Kidney (tissue), 14 donors: ENCODE results near the gene ISOC2. TPM values are rescaled to one million over a fixed set of nuclear protein-coding genes. Genes with fewer than 3 reads are reported as not detected.

ENCODE experiments used
- DNase-seq, 5 donors: peaks; one replicate each; pipeline ENCODE4 v3.0.0-alpha.2; 2013 to 2020
- FAIRE-seq: peaks from 2 replicates; lab custom pipeline; 2012; peaks lifted over from hg19 to GRCh38; lab: Jason Lieb, UNC
- H3K27ac ChIP-seq, 2 donors: one replicate each; pipeline ENCODE4 v1.7.0; 2013; ENCODE audit warnings: low read depth in 2 of 2, low read length in 2 of 2, inconsistent platforms in 1 of 2
- H3K27me3 ChIP-seq: one replicate; pipeline ENCODE4 v1.7.1; 2013; ENCODE audit warnings: low read length, inconsistent platforms; ENCODE audit not compliant: control insufficient read depth, insufficient read depth
- H3K36me3 ChIP-seq, 3 donors: one replicate each; pipeline versions ENCODE4 v1.7.0 to v1.7.1; 2013; ENCODE audit warnings: low read length in 3 of 3, control low read depth in 1 of 3, inconsistent platforms in 1 of 3; ENCODE audit not compliant: insufficient read depth in 3 of 3, control insufficient read depth in 2 of 3
- H3K4me1 ChIP-seq, 3 donors: one replicate each; pipeline versions ENCODE4 v1.7.0 to v1.7.1; 2013; ENCODE audit warnings: low read length in 3 of 3, inconsistent platforms in 1 of 3, low read depth in 1 of 3; ENCODE audit not compliant: control insufficient read depth in 2 of 3, insufficient read depth in 2 of 3
- H3K4me3 ChIP-seq, 3 donors: one replicate each; pipeline versions ENCODE4 v1.7.0 to v1.8.1; 2013; ENCODE audit warnings: low read length in 3 of 3, control low read depth in 1 of 3, inconsistent platforms in 1 of 3
- H3K9ac ChIP-seq, 3 donors: one replicate each; pipeline versions ENCODE4 v1.7.0 to v1.7.1; 2013; ENCODE audit warnings: low read length in 3 of 3, control low read depth in 1 of 3, inconsistent platforms in 1 of 3
- H3K9me3 ChIP-seq, 3 donors: one replicate each; pipeline versions ENCODE4 v1.7.0 to v1.7.1; 2013; ENCODE audit warnings: low read length in 3 of 3, control low read depth in 1 of 3, inconsistent platforms in 1 of 3; ENCODE audit not compliant: control insufficient read depth in 2 of 3, insufficient read depth in 1 of 3
- intact Hi-C: fragments of 100-400 bp; cut with DNase I; formaldehyde crosslinking; loops from one replicate; pipeline ENCODE4 v1.11.1; 2022
- polyA plus RNA-seq: library from polyadenylated mRNA; stranded (reverse); fragments of 350-450 nt; fragmentation: Illumina TruSeq; extraction: RNeasy Lipid Tissue Mini Kit (QIAGEN cat#74804); gene quantifications from one replicate; pipeline ENCODE4 v1.2.3, GENCODE V29; 2014; ENCODE audit warnings: low read depth, low replicate concordance; ENCODE audit not compliant: insufficient read depth
- total RNA-seq: library from RNA; stranded (reverse); fragmentation: NEBNext Ultra II Directional; extraction: Animal tissue kit (Norgen Biotek cat#: 25700); gene quantifications from one replicate; pipeline ENCODE4 v1.2.1, GENCODE V29; 2021
- TF ChIP-seq, protein P1 (sequence below): IDR thresholded peaks from 3 replicates; pipeline ENCODE4 v1.5.1; 2012; ENCODE audit warnings: mild to moderate bottlenecking, moderate library complexity, borderline replicate concordance; ENCODE audit not compliant: insufficient read depth; ENCODE audit errors: extremely low read depth
- donor health status: control.
- donor health status: control.
- donor health status: control.
- donor health status: control.
- donor health status: control.
- donor health status: DM: yes; HTN: yes; CAD: no.
- donor health status: Normal renal cell carcinoma (clear cell type).

The ISOC2 gene
- total and polyA plus RNA-seq, 2 donors from 2014 or later = 45.9 to 326 TPM

DNA sequence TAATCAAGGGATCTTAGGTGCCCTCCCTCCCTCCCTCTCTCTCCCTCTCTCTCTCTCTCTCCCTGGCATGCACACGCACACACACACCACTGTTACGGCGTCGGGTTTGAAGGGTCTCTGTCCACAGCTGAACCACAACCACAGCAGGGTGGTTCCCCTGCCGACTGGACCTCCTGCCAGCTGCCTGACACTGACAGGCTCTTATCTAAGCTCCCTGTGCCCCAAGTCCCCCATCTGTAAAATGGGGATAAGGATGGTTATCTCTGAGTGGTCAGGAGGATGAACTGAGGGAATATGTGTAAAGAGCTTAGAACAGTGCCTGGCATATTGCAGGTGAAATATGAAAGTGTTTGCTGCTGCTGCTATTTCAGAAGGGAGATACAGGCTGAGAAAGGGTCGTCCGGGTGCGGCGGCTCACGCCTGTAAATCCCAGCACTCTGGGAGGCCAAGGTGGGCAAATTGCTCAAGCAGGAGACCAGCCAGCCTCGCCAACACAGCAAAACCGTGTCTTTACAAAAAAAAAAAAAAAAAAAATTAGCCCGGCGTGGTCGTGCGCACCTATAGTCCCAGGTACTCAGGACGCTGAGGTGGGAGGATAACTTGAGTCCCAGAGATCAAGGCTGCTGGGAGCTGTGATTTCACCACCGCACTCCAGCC is 17.5 kb downstream of the ISOC2 start:
- no peak for DNase-seq
- peaks cover 0 to 4% (median 0%) of the 10 kb centered on the region in 3 donors for H3K4me1 ChIP-seq
- TF ChIP-seq, protein P1, sequence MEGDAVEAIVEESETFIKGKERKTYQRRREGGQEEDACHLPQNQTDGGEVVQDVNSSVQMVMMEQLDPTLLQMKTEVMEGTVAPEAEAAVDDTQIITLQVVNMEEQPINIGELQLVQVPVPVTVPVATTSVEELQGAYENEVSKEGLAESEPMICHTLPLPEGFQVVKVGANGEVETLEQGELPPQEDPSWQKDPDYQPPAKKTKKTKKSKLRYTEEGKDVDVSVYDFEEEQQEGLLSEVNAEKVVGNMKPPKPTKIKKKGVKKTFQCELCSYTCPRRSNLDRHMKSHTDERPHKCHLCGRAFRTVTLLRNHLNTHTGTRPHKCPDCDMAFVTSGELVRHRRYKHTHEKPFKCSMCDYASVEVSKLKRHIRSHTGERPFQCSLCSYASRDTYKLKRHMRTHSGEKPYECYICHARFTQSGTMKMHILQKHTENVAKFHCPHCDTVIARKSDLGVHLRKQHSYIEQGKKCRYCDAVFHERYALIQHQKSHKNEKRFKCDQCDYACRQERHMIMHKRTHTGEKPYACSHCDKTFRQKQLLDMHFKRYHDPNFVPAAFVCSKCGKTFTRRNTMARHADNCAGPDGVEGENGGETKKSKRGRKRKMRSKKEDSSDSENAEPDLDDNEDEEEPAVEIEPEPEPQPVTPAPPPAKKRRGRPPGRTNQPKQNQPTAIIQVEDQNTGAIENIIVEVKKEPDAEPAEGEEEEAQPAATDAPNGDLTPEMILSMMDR = no peak
- H3K27me3 ChIP-seq = peaks cover 51% of the 10 kb centered on the region
- no peaks in the 10 kb centered on the region for H3K36me3 ChIP-seq
- H3K4me3 ChIP-seq = no peak overlapping the region
- no peak overlapping the region for H3K27ac ChIP-seq
- no peak for FAIRE-seq
- intact Hi-C loops = no loop called here
- no peak overlapping the region for H3K9ac ChIP-seq
- no peaks in the 10 kb centered on the region for H3K9me3 ChIP-seq

DNA sequence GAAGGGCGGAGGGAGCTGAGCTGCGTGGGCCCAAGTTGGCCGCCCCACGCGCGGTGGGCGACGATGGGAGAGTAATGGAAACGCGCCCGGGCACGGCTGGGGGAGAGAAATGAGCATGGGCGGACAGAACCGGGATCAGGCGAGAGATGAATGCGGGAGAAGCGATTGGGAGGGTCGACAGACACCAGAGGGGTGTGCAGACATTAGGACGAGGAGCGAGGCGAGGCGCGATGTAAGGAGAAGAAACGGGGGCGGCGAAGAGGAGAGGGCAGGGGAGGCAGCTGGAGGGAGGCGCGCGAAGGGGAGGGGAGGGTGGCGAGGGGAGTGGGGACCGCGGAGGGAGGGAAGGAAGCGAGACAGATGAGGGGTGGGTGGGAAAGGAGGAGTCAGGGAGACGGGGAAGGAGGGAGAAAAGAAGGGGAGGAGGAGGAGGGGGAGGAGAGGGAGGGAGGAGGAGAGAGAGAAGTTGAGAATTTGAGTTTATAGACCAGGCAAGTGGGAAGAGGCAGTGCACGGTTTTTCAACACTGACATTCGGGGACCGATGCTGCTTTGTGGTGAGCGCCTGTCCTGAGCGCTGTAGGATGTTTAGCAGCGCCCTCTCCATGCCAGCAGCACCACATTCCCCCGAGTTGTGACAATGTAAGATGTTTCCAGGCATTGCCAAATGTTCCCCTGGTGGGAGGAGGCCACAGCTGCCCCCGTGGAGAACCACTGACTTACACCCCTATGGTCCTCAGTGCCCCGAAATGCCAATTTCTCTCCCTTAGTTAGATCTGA is 18.2 kb downstream of the ISOC2 start, which contains the start of gene SHISA7:
TSS of gene SHISA7 (minus strand) at position 256 of the 779 bp plus-strand sequence. CDS start 437 bp downstream, outside the sequence.
- no peak within 1 kb of the TSS for H3K9ac ChIP-seq
- peak in 1 of 5 donors; percentile 37 for DNase-seq
- no peaks in the 10 kb centered on the region for H3K36me3 ChIP-seq
- H3K27me3 ChIP-seq = peaks cover 50% of the 10 kb centered on the region
- no peak for FAIRE-seq
- H3K27ac ChIP-seq = no peak within 1 kb of the TSS
- TF ChIP-seq, protein P1 = no peak
- H3K4me3 ChIP-seq = no peak within 1 kb of the TSS
- intact Hi-C loops = no loop called here
- H3K4me1 ChIP-seq = peaks cover 0 to 4% (median 0%) of the 10 kb centered on the region in 3 donors
- H3K9me3 ChIP-seq = no peaks in the 10 kb centered on the region

DNA sequence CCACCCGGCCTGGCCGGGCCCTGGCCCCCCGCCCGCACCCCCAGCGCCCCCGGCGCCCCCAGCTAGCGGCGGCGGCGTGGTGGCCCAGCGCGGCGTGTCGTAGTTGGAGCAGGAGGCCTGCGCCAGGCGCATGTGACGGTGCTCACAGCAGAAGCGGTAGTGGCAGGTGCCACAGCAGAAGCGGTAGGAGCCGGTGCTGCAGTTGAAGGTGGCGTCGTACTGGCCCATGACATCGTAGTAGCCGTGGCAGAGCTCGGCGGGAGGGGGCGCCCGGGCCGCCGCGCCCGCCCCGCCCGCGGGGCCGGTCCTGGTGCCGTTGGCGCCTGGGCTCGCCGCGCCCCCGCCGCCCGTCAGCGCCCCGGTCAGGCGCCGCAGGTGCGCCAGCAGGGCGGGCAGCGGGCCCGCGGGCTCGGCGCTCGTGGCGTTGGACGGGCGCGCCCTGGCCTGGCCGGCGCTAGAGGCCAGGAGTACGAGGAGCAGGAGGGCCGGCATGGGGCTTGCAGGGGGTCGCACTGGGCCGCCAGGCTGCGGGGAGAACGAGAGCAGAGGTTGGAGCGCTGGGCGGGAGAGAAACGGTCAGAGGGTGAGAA is 19.0 kb downstream of the ISOC2 start:
- DNase-seq = no peak
- H3K36me3 ChIP-seq = no peaks in the 10 kb centered on the region
- no peak overlapping the region for H3K4me3 ChIP-seq
- no peaks in the 10 kb centered on the region for H3K9me3 ChIP-seq
- no peak overlapping the region for H3K27ac ChIP-seq
- intact Hi-C loops = no loop called here
- H3K9ac ChIP-seq = no peak overlapping the region
- H3K4me1 ChIP-seq = peaks cover 0 to 4% (median 0%) of the 10 kb centered on the region in 3 donors
- TF ChIP-seq, protein P1 = no peak
- no peak for FAIRE-seq
- H3K27me3 ChIP-seq = peaks cover 43% of the 10 kb centered on the region
